Measurements from ENCODE around the gene CXCL16.
"Not testable (repeated sequence)": the region's sequence is repeated elsewhere in the genome, so short reads cannot be mapped to it uniquely, and the experiment has no call there.

CXCL16 gene

GRCh38 chr17:4717791-4718190 lies 21.9 kb downstream of the CXCL16 start:
- Histone ChIP-seq H2AFZ (ENCODE audit: low read length) (no peak overlapping the region), H2AK5ac (ENCODE audit: low read depth, low read length) (no peak overlapping the region), H3K27me3 (ENCODE audit: control insufficient read depth in 3 of 3, insufficient read depth in 3 of 3, low read depth in 1 of 3, low read length in 3 of 3) (no peaks in the 10 kb centered on the region), H4K91ac (ENCODE audit: low read depth, low read length, poor library complexity) (no peak overlapping the region), H2BK5ac (ENCODE audit: low read length) (no peak overlapping the region), H4K8ac (ENCODE audit: low read depth, low read length) (no peak overlapping the region), H2BK15ac (ENCODE audit: low read length) (no peak overlapping the region), H3K23ac (ENCODE audit: low read depth, low read length, poor library complexity) (no peak overlapping the region), H3K27ac (replicated peaks; ENCODE audit: low read length) (no peak overlapping the region), H3K4ac (ENCODE audit: low read length) (no peak overlapping the region), H3K4me3 (ENCODE audit: low read length in 2 of 2) (no peak overlapping the region), H3K4me1 (ENCODE audit: control insufficient read depth in 2 of 2, insufficient read depth in 1 of 2, low read depth in 1 of 2, low read length in 2 of 2) (no peaks in the 10 kb centered on the region), H2BK12ac (ENCODE audit: low read length) (no peak overlapping the region), H3K79me1 (ENCODE audit: low read depth, low read length) (no peaks in the 10 kb centered on the region), H3K18ac (ENCODE audit: low read length) (no peak overlapping the region), H3K4me2 (ENCODE audit: insufficient read depth, low read length, poor library complexity, severe bottlenecking) (no peak overlapping the region), H3K36me3 (replicated peaks in 1 of 2; ENCODE audit: control insufficient read depth in 2 of 2, insufficient read depth in 2 of 2, low read length in 2 of 2) (peaks cover 21 to 51% of the 10 kb centered on the region in 2 donors), H3K9ac (ENCODE audit: low read depth, low read length, poor library complexity) (no peak overlapping the region), H3K14ac (ENCODE audit: low read length) (no peak overlapping the region), H3K9me3 (replicated peaks in 1 of 2; ENCODE audit: control insufficient read depth in 2 of 2, insufficient read depth in 1 of 2, low read depth in 1 of 2, low read length in 2 of 2) (no peaks in the 10 kb centered on the region), H2BK120ac (ENCODE audit: low read depth, low read length) (no peak overlapping the region)
- DNase-seq (ENCODE audit: low spot score), result no peak
- no CpG with 5 or more reads among the region's 17 CpGs for WGBS, 2 donors (ENCODE audit: extremely low coverage in 2 of 2, insufficient read length in 2 of 2, insufficient replicate concordance in 1 of 2)

GRCh38 chr17:4716081-4716480 lies 23.6 kb downstream of the CXCL16 start:
- Histone ChIP-seq H3K27ac (replicated peaks; ENCODE audit: low read length) (no peak overlapping the region), H3K79me1 (ENCODE audit: low read depth, low read length) (peaks cover 4% of the 10 kb centered on the region), H3K9me3 (replicated peaks in 1 of 2; ENCODE audit: control insufficient read depth in 2 of 2, insufficient read depth in 1 of 2, low read depth in 1 of 2, low read length in 2 of 2) (no peaks in the 10 kb centered on the region), H2BK120ac (ENCODE audit: low read depth, low read length) (no peak overlapping the region), H3K4me1 (ENCODE audit: control insufficient read depth in 2 of 2, insufficient read depth in 1 of 2, low read depth in 1 of 2, low read length in 2 of 2) (peaks cover 6 to 7% of the 10 kb centered on the region in 2 donors), H3K36me3 (replicated peaks in 1 of 2; ENCODE audit: control insufficient read depth in 2 of 2, insufficient read depth in 2 of 2, low read length in 2 of 2) (peaks cover 21 to 51% of the 10 kb centered on the region in 2 donors), H2BK12ac (ENCODE audit: low read length) (no peak overlapping the region), H3K23ac (ENCODE audit: low read depth, low read length, poor library complexity) (no peak overlapping the region), H3K4ac (ENCODE audit: low read length) (no peak overlapping the region), H2BK15ac (ENCODE audit: low read length) (no peak overlapping the region), H4K91ac (ENCODE audit: low read depth, low read length, poor library complexity) (no peak overlapping the region), H2AFZ (ENCODE audit: low read length) (no peak overlapping the region), H3K18ac (ENCODE audit: low read length) (no peak overlapping the region), H3K27me3 (ENCODE audit: control insufficient read depth in 3 of 3, insufficient read depth in 3 of 3, low read depth in 1 of 3, low read length in 3 of 3) (no peaks in the 10 kb centered on the region), H3K9ac (ENCODE audit: low read depth, low read length, poor library complexity) (no peak overlapping the region), H3K4me2 (ENCODE audit: insufficient read depth, low read length, poor library complexity, severe bottlenecking) (no peak overlapping the region), H2BK5ac (ENCODE audit: low read length) (no peak overlapping the region), H3K4me3 (ENCODE audit: low read length in 2 of 2) (no peak overlapping the region), H2AK5ac (ENCODE audit: low read depth, low read length) (no peak overlapping the region), H4K8ac (ENCODE audit: low read depth, low read length) (no peak overlapping the region), H3K14ac (ENCODE audit: low read length) (no peak overlapping the region)
- WGBS, 2 donors (ENCODE audit: extremely low coverage in 2 of 2, insufficient read length in 2 of 2, insufficient replicate concordance in 1 of 2), result no CpG with 5 or more reads among the region's 10 CpGs
- DNase-seq (ENCODE audit: low spot score), result no peak

GRCh38 chr17:4715063-4715744 lies 24.5 kb downstream of the CXCL16 start:
- H3K9ac ChIP-seq (ENCODE audit: low read depth, low read length, poor library complexity), result no peak overlapping the region
- H3K14ac ChIP-seq (ENCODE audit: low read length), result no peak overlapping the region
- DNase-seq (ENCODE audit: low spot score), result no peak
- H3K4me3 ChIP-seq (ENCODE audit: low read length in 2 of 2), result no peak overlapping the region
- no peak overlapping the region for H2BK120ac ChIP-seq (ENCODE audit: low read depth, low read length)
- peaks cover 21 to 46% of the 10 kb centered on the region in 2 donors for H3K36me3 ChIP-seq (replicated peaks in 1 of 2; ENCODE audit: control insufficient read depth in 2 of 2, insufficient read depth in 2 of 2, low read length in 2 of 2)
- H3K4ac ChIP-seq (ENCODE audit: low read length), result no peak overlapping the region
- H2BK5ac ChIP-seq (ENCODE audit: low read length), result no peak overlapping the region
- no peak overlapping the region for H2BK15ac ChIP-seq (ENCODE audit: low read length)
- no peak overlapping the region for H3K23ac ChIP-seq (ENCODE audit: low read depth, low read length, poor library complexity)
- H3K4me1 ChIP-seq (ENCODE audit: control insufficient read depth in 2 of 2, insufficient read depth in 1 of 2, low read depth in 1 of 2, low read length in 2 of 2), result peaks cover 7 to 9% of the 10 kb centered on the region in 2 donors
- no peak overlapping the region for H2AK5ac ChIP-seq (ENCODE audit: low read depth, low read length)
- H4K8ac ChIP-seq (ENCODE audit: low read depth, low read length), result no peak overlapping the region
- H3K27me3 ChIP-seq (ENCODE audit: control insufficient read depth in 3 of 3, insufficient read depth in 3 of 3, low read depth in 1 of 3, low read length in 3 of 3), result no peaks in the 10 kb centered on the region
- no peaks in the 10 kb centered on the region for H3K9me3 ChIP-seq (replicated peaks in 1 of 2; ENCODE audit: control insufficient read depth in 2 of 2, insufficient read depth in 1 of 2, low read depth in 1 of 2, low read length in 2 of 2)
- no peak overlapping the region for H4K91ac ChIP-seq (ENCODE audit: low read depth, low read length, poor library complexity)
- H3K27ac ChIP-seq (replicated peaks; ENCODE audit: low read length), result no peak overlapping the region
- H2AFZ ChIP-seq (ENCODE audit: low read length), result no peak overlapping the region
- no peak overlapping the region for H3K18ac ChIP-seq (ENCODE audit: low read length)
- no peak overlapping the region for H3K4me2 ChIP-seq (ENCODE audit: insufficient read depth, low read length, poor library complexity, severe bottlenecking)
- peaks cover 4% of the 10 kb centered on the region for H3K79me1 ChIP-seq (ENCODE audit: low read depth, low read length)
- WGBS, 2 donors (ENCODE audit: extremely low coverage in 2 of 2, insufficient read length in 2 of 2, insufficient replicate concordance in 1 of 2), result no CpG with 5 or more reads among the region's 11 CpGs
- no peak overlapping the region for H2BK12ac ChIP-seq (ENCODE audit: low read length)

- Histone ChIP-seq H3K4me1 (ENCODE audit: control insufficient read depth in 2 of 2, insufficient read depth in 1 of 2, low read depth in 1 of 2, low read length in 2 of 2) (peaks cover 10 to 11% of the 10 kb centered on the region in 2 donors), H3K36me3 (replicated peaks in 1 of 2; ENCODE audit: control insufficient read depth in 2 of 2, insufficient read depth in 2 of 2, low read length in 2 of 2) (peaks cover 19 to 39% of the 10 kb centered on the region in 2 donors)
- not testable (repeated sequence) for DNase-seq (ENCODE audit: low spot score); H2BK5ac ChIP-seq (ENCODE audit: low read length); H3K14ac ChIP-seq (ENCODE audit: low read length); H3K79me1 ChIP-seq (ENCODE audit: low read depth, low read length); H3K23ac ChIP-seq (ENCODE audit: low read depth, low read length, poor library complexity); H4K91ac ChIP-seq (ENCODE audit: low read depth, low read length, poor library complexity); H2AFZ ChIP-seq (ENCODE audit: low read length); H2BK120ac ChIP-seq (ENCODE audit: low read depth, low read length); H3K9me3 ChIP-seq (replicated peaks in 1 of 2; ENCODE audit: control insufficient read depth in 2 of 2, insufficient read depth in 1 of 2, low read depth in 1 of 2, low read length in 2 of 2); H3K9ac ChIP-seq (ENCODE audit: low read depth, low read length, poor library complexity); H2BK15ac ChIP-seq (ENCODE audit: low read length); H3K18ac ChIP-seq (ENCODE audit: low read length); H3K4ac ChIP-seq (ENCODE audit: low read length); H2BK12ac ChIP-seq (ENCODE audit: low read length); H3K27ac ChIP-seq (replicated peaks; ENCODE audit: low read length); H4K8ac ChIP-seq (ENCODE audit: low read depth, low read length); H3K27me3 ChIP-seq (ENCODE audit: control insufficient read depth in 3 of 3, insufficient read depth in 3 of 3, low read depth in 1 of 3, low read length in 3 of 3); H2AK5ac ChIP-seq (ENCODE audit: low read depth, low read length); H3K4me2 ChIP-seq (ENCODE audit: insufficient read depth, low read length, poor library complexity, severe bottlenecking); H3K4me3 ChIP-seq (ENCODE audit: low read length in 2 of 2)
- WGBS, 2 donors (ENCODE audit: extremely low coverage in 2 of 2, insufficient read length in 2 of 2, insufficient replicate concordance in 1 of 2), result no CpG with 5 or more reads among the region's 15 CpGs
Observed at GRCh38 chr17:4714340-4715062, 25.2 kb downstream of the CXCL16 start.

All from neuronal stem cell (in vitro differentiated cells).